Glutamatergic neuron (in vitro differentiated cells): ENCODE measurements around the gene RIPOR2. TPM values are rescaled to one million over a fixed set of nuclear protein-coding genes. Genes with fewer than 3 reads are reported as not detected.

Experiments
- DNase-seq: peaks from one replicate; pipeline ENCODE4 v3.0.0; 2022
- H3K27ac Mint-ChIP-seq: one replicate; pipeline ENCODE4 v1.8.0; 2020; ENCODE audit warnings: mild to moderate bottlenecking, mixed read lengths, inconsistent platforms; ENCODE audit not compliant: unreplicated experiment
- H3K27me3 Mint-ChIP-seq: one replicate; pipeline ENCODE4 v1.8.0; 2020; ENCODE audit warnings: mild to moderate bottlenecking, moderate library complexity, mixed read lengths, inconsistent platforms; ENCODE audit not compliant: unreplicated experiment
- H3K36me3 Mint-ChIP-seq: one replicate; pipeline ENCODE4 v1.8.0; 2020; ENCODE audit warnings: mild to moderate bottlenecking, mixed read lengths, inconsistent platforms; ENCODE audit not compliant: unreplicated experiment
- H3K4me1 Mint-ChIP-seq: one replicate; pipeline ENCODE4 v1.8.0; 2020; ENCODE audit warnings: mild to moderate bottlenecking, low read depth, mixed read lengths, inconsistent platforms; ENCODE audit not compliant: unreplicated experiment
- H3K4me3 Mint-ChIP-seq: one replicate; pipeline ENCODE4 v1.8.0; 2020; ENCODE audit warnings: mild to moderate bottlenecking, mixed read lengths, inconsistent platforms; ENCODE audit not compliant: unreplicated experiment
- H3K9me3 Mint-ChIP-seq: one replicate; pipeline ENCODE4 v1.8.0; 2020; ENCODE audit warnings: mild to moderate bottlenecking, moderate library complexity, mixed read lengths, inconsistent platforms; ENCODE audit not compliant: unreplicated experiment
- CTCF ChIP-seq: fragments of 200-600 bp; sonication (generic); IDR thresholded peaks from one replicate; pipeline ENCODE4 v1.5.0; 2021; ENCODE audit not compliant: partially characterized antibody, unreplicated experiment
- total RNA-seq: library from RNA; stranded (reverse); fragmentation: NEBNext Ultra II Directional; extraction: Animal tissue kit (Norgen Biotek cat#: 25700); gene quantifications from one replicate; pipeline ENCODE4 v1.2.1, GENCODE V29; 2021; ENCODE audit not compliant: unreplicated experiment

Gene RIPOR2
- total RNA-seq, 1 donor from 2014 or later: 82.2 TPM

- no peaks in the 10 kb centered on the region for H3K36me3 Mint-ChIP-seq
- no peak for DNase-seq
- H3K4me3 Mint-ChIP-seq: no peak overlapping the region
- no peak for TF ChIP-seq CTCF
- no peak overlapping the region for H3K27ac Mint-ChIP-seq
- H3K27me3 Mint-ChIP-seq: peaks cover 2% of the 10 kb centered on the region
- H3K4me1 Mint-ChIP-seq: peaks cover 15% of the 10 kb centered on the region
- peaks cover 3% of the 10 kb centered on the region for H3K9me3 Mint-ChIP-seq
These were observed 9.6 kb downstream of the RIPOR2 start for GRCh38 chr6:24926192-24926591.

GRCh38 chr6:24925661-24926060 lies 10.1 kb downstream of the RIPOR2 start:
- peaks cover 3% of the 10 kb centered on the region for H3K9me3 Mint-ChIP-seq
- no peaks in the 10 kb centered on the region for H3K36me3 Mint-ChIP-seq
- peaks cover 2% of the 10 kb centered on the region for H3K27me3 Mint-ChIP-seq
- no peak overlapping the region for H3K4me3 Mint-ChIP-seq
- no peak for DNase-seq
- TF ChIP-seq CTCF: no peak
- H3K4me1 Mint-ChIP-seq: peaks cover 19% of the 10 kb centered on the region
- no peak overlapping the region for H3K27ac Mint-ChIP-seq

DNA sequence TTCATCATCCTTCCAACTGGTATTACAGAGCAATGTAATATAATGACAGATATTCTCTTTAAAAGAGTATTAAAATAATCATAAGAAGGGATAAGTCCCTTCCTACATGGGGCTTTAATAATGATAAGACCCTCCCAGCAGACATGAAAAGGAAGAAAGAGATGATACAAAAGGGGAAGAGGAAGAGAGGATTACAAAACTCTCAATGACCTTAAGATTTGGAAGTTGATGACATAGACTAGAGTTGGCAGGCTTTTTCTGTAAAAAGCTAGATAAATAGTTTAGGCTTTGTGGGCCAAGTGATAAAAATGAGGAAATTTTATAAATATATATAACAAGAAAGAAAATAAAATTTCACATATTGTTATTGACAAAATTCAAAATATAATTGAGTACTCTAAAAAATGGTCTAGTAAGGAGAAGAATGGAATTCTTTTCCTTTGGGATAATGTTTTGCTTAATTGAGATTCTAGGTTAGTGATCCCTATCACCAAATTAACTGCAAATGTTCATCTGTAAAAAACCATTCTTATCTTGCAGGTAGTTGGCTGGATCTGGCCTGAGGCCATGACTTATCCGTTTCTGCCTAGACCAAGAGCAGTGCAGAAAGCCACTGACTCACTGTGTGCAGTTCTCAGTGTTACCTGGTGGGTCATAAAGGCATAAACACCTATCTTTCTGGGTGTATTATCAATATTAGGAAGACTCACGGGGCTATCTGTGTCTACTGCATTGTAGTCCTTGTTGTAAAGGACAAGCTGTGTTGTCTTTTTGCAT lies 11.0 kb downstream of the RIPOR2 start:
- no peak for DNase-seq
- Mint-ChIP-seq H3K27me3 (peaks cover 7% of the 10 kb centered on the region), H3K9me3 (peaks cover 3% of the 10 kb centered on the region), H3K27ac (peak overlapping the region; percentile 12), H3K36me3 (no peaks in the 10 kb centered on the region), H3K4me1 (peaks cover 28% of the 10 kb centered on the region), H3K4me3 (no peak overlapping the region)
- no peak for TF ChIP-seq CTCF

DNA sequence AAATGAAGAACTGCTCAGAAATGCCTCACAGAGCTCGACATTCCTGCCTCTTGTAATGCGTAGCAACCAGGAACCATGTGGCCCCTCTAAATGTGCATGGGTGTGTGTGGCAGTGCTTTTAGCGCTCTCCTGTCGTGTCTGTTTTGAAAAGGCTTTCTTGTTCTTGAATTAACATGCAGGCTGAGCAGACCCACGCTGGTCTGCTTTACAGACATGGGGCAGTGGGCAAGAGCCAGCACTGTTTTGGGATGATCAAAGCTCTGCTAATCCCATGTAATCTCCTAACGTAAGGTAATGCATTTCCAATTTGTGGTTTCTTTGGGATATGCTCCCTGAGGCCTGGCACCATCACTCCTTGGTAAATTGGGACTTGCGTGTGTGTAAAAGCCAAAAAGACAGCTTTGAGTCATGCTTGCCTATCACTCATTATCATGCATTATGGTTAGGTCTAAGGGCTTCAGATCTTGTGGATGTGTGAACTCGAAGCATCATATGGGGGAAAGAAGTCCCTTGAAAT lies 11.8 kb downstream of the RIPOR2 start:
- Mint-ChIP-seq H3K27ac (no peak overlapping the region), H3K27me3 (peaks cover 15% of the 10 kb centered on the region), H3K36me3 (no peaks in the 10 kb centered on the region), H3K4me1 (peaks cover 28% of the 10 kb centered on the region), H3K4me3 (no peak overlapping the region), H3K9me3 (peaks cover 7% of the 10 kb centered on the region)
- DNase-seq: no peak
- TF ChIP-seq CTCF: no peak

GRCh38 chr6:24922814-24923213 lies 12.9 kb downstream of the RIPOR2 start:
- H3K4me1 Mint-ChIP-seq: peaks cover 39% of the 10 kb centered on the region

More at GRCh38 chr6:24922814-24923213, 12.9 kb downstream of the RIPOR2 start:
- no peak overlapping the region for H3K4me3 Mint-ChIP-seq
- H3K27ac Mint-ChIP-seq: no peak overlapping the region
- TF ChIP-seq CTCF: no peak
- no peaks in the 10 kb centered on the region for H3K36me3 Mint-ChIP-seq
- H3K9me3 Mint-ChIP-seq: peaks cover 10% of the 10 kb centered on the region
- no peak for DNase-seq
- H3K27me3 Mint-ChIP-seq: peaks cover 17% of the 10 kb centered on the region
